GM19397 (cell line): ENCODE measurements around the gene MAD1L1.

Experiments
- ATAC-seq: cut with Tn5 transposase; IDR thresholded peaks from one replicate; pipeline ENCODE4 v1.9.1; 2021; ENCODE audit warnings: mild to moderate bottlenecking, moderate library complexity; ENCODE audit not compliant: unreplicated experiment

Gene MAD1L1

DNA sequence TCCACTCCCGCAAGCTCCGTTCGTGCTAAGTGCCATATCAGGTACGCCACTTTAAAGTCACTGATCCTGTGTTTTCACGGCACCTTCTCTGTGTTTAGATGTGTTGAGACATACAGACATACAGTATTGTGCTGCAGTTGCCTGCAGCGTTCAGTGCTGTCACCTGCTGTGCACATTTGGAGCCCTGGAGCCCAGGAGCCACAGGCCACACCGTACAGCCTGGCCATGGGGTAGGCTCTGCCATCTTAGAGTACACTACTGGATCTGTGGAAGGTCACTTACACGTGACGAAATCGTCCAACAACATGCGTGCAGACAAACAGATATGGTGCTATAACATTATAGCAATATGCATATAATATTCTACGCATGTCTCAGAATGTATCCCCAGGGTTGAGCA, 451.4 kb downstream of the MAD1L1 start:
- ATAC-seq, result no peak

DNA sequence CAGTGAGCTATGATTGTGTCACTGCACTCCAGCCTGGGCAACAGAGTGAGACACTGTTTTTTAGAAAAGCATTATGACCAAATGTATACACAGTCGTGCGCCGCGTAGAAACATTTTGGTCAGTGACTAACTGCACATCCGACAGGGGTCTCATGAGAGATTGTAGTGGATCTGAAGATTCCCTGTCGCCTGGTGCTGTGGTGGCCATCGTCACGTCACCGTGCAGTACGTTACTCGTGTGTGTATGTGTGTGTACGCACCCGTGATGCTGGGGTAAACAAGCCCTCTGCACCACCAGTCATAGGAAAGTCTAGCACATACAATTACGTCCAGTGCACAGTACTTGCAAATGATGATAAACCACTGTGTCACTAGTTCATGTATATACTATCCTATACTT, 453.3 kb downstream of the MAD1L1 start:
- ATAC-seq, result no peak

DNA sequence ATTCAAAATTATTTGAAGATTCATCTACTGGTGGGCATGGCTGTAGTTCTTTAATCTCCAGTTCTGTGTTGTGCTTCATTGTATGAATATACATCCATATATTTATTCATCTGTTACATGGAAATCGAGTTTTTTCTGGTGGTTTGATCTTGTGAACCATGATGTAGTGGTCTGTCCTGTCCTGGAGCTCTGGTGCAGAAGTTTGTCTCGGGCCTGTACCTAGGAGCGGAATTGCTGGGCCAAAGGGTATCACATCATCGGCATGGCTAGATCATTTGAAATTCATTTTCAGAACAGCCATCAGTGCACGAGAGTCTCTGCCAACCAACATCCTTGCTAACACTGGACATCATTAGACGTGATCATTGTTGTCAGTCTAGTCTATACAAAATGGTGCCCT, 455.6 kb downstream of the MAD1L1 start:
- no peak for ATAC-seq

DNA sequence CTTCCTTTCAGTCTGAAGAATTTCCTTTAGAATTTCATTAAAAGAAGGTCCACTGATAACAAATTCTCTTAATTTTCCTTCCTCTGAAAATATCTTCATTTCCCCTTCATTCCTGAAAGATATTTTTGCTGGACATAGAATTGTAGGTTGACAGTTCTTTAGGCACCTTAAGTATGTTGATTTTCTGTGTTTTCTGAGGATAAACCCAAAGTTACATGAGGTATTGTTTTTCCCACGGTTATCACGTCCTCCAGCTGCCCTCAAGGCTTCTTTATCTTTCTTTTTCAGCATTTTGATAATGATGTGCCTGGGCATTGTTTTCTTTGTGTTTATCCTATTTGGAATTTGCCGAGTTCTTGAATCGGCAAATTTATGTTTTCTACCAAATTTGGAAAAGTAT, 457.4 kb downstream of the MAD1L1 start:
- no peak for ATAC-seq

DNA sequence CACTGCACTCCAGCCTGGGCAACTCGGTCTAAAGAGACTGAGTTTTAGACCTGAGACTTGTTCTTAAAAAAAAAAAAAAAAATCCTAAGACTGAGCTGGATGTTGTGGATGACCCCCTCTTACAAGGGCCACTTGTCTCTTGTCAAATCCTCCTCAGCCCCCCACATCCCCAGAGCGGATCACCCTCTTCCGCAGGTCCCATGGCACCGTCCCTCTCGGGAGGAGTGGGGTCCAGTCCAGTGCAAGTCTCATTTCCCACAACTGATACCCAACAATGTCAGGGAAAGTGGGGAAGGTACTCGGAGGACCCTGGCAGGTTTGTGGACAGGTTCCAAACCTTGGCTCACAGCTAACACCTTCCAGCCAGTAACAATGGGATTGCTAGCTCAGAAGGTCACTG, 462.4 kb downstream of the MAD1L1 start:
- no peak for ATAC-seq

DNA sequence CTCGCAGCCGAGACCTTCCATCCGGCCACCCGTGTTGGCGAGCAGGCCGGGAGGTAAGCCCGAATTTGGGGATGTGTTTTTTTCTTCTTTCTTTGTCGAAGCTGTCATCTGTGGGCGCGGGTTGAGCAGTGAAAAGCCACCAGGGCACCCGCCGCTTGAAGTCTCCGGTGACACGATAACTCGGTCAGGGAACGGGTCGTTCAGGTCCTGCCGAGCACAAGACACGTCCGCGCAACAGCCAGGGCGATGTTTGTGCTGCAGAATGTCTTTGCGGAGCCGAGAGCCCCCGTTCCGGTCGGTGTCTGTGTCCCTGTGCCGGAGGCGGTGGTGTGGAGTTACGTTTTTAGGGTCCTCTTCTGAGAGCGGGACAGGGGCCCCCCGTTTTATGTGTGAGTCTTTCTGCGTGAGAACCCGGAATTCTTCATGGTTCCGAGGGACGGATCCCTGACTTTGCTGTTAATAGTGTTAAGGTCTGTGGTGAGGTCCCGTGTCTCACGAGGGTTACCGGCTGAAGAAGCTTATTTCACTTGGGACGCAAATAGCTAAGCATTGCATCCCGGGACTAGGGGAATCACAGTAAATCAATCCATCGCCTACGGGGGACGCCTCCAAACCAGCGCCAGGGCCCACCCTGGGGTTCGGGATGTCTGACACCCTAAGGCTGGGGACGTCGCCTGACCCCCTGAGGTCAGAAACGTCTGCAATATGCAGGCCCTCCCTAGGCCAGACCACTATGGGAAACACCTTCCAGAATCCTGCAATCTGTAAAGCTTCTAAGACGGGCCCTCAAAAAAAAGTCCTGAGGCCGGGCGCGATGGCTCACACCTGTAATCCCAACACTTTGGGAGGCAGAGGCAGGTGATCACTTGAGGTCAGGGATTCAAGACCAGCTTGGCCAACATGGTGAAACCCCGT, 463.2 kb downstream of the MAD1L1 start:
- no peak for ATAC-seq

DNA sequence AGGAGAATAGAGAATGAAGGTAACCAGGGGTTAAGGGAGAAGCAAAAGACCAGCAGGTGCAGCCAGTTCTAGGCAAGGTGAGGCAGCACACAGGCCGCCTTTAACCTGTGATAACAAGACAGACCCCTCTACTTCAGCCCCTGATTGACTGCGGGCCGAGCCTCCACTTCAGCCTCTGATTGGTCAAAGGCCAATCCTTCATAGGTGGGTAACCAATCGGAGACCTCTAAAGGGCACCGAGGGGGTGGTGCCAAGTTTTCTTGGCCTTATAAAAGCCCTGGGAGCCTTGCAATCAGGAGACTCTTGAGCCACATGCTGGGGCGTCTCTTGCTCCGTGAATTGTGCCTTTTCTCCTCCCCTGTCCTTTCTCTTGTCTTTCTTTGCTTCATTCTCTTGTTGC, 463.9 kb downstream of the MAD1L1 start:
- no peak for ATAC-seq

DNA sequence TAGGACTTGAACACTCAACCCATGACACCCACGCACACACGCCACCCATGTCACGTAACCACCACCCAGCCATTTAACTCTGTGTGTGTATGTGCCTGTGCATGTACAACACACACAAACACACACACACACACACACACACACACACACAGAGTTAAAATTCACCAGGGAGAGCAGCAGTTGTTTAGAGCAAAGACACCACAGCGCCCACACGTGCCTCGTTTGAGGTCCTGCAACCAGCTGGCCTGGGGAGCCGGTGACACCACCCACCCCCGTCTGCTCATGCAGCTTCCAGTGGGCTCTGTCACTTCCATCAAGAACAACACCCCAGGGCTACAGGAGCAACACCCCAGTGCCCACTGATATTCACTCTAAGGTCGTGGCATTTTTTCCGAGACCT, 465.2 kb downstream of the MAD1L1 start:
- ATAC-seq, result no peak
